Ectodermal cell (in vitro differentiated cells): ENCODE results near the gene ZNF789.
A peak's percentile ranks its signal among the peaks of the same experiment; 100 is the strongest.

Experiments
- H3K27ac ChIP-seq: 2 replicates; pipeline ENCODE4 v1.7.0; 2013; ENCODE audit warnings: mild to moderate bottlenecking, low read depth, low read length; ENCODE audit not compliant: insufficient read depth, poor library complexity, severe bottlenecking
- H3K27me3 ChIP-seq: 2 replicates; pipeline ENCODE4 v1.7.0; 2013; ENCODE audit warnings: mild to moderate bottlenecking, low read length; ENCODE audit not compliant: insufficient read depth, control insufficient read depth, poor library complexity, severe bottlenecking
- H3K36me3 ChIP-seq: one replicate; pipeline ENCODE4 v1.7.0; 2013; ENCODE audit warnings: low read length; ENCODE audit not compliant: control insufficient read depth, insufficient read depth
- H3K4me1 ChIP-seq: one replicate; pipeline ENCODE4 v1.7.0; 2013; ENCODE audit warnings: low read length; ENCODE audit not compliant: control insufficient read depth, insufficient read depth
- H3K4me3 ChIP-seq: 2 replicates; pipeline ENCODE4 v1.7.0; 2013; ENCODE audit warnings: low read depth, low read length, control low read depth; ENCODE audit not compliant: insufficient read depth
- H3K9me3 ChIP-seq: 2 replicates; pipeline ENCODE4 v1.7.0; 2013; ENCODE audit warnings: mild to moderate bottlenecking, low read length, moderate library complexity; ENCODE audit not compliant: control insufficient read depth
- WGBS, 2 experiments: methylation state at CpG; one replicate each; pipeline ENCODE4 v1.1.7; 2013; ENCODE audit warnings: missing lambda C conversion rate in 2 of 2; 5-methylcytosine and 5-hydroxymethylcytosine counted together

ZNF789 gene

DNA sequence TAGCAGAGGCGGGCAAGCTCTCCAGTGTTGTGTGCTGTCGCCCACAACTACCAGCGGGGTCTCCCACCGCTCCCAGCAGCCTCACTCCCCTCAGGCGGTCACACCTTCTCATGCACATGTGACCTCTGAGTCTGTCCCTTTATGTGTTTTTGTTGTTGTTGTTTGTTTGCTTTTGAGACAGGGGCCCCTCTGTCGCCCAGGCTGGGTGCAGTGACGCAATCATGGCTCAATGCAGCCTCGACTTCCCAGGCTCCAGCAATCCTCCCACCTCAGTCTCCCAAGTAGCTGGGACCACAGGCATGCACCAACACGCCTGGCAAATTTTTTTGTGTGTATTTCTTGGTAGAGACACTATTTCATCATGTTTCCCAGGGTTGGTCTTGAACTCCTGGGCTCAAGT, 32.5 kb upstream of the ZNF789 start:
- Histone ChIP-seq H3K9me3 (no peaks in the 10 kb centered on the region), H3K4me1 (peaks cover 13% of the 10 kb centered on the region), H3K4me3 (peak overlapping the region; percentile 91), H3K27ac (no peak overlapping the region), H3K36me3 (peaks cover 18% of the 10 kb centered on the region), H3K27me3 (no peaks in the 10 kb centered on the region)
- 69 to 70% methylated on average over 9 of the region's 9 CpGs for WGBS, 2 experiments

DNA sequence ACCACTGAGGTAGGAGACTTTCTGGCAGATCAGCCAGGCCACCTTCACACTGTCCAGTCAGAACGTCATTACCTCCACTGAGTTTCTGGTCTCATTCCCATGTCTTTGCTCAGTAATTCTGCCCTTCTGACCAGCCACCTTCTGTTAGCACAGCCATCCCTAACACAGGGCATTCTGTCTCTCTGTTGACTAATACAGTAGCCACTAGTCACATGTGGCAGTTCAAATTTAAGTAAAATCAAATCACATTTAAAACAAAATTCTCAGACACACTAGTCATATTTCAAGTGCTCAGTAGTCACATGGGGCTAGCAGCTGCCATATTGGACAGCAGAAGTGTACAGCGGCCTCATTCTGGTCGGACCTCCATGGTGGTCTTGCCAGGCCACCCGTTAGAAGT, 26.6 kb upstream of the ZNF789 start:
- Histone ChIP-seq H3K27ac (no peak overlapping the region), H3K36me3 (peaks cover 62% of the 10 kb centered on the region), H3K9me3 (no peaks in the 10 kb centered on the region), H3K4me3 (no peak overlapping the region), H3K4me1 (no peaks in the 10 kb centered on the region), H3K27me3 (no peaks in the 10 kb centered on the region)
- 94% methylated on average over 4 of the region's 4 CpGs for WGBS, 2 experiments

DNA sequence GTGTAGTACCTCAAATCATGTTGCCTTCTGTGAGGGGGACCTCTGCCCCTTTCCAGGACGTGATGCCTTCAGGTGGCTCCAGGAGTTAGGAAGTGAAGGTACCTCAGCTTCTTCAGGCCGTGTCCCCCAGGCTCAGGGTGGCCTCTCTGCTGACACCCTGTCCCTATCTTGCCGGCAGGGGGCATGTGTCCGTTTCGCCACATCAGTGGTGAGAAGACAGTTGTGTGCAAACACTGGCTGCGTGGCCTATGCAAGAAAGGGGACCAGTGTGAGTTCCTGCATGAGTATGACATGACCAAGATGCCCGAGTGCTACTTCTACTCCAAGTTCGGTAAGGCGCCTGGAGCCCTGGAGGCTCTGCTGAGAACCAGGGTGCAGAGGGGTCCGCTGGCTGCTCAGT, 24.7 kb upstream of the ZNF789 start:
- H3K4me3 ChIP-seq: no peak overlapping the region
- H3K9me3 ChIP-seq: no peaks in the 10 kb centered on the region
- H3K27ac ChIP-seq: no peak overlapping the region
- peaks cover 62% of the 10 kb centered on the region for H3K36me3 ChIP-seq
- WGBS, 2 experiments: 94 to 96% methylated on average over 10 of the region's 10 CpGs
- H3K4me1 ChIP-seq: no peaks in the 10 kb centered on the region
- H3K27me3 ChIP-seq: no peaks in the 10 kb centered on the region

DNA sequence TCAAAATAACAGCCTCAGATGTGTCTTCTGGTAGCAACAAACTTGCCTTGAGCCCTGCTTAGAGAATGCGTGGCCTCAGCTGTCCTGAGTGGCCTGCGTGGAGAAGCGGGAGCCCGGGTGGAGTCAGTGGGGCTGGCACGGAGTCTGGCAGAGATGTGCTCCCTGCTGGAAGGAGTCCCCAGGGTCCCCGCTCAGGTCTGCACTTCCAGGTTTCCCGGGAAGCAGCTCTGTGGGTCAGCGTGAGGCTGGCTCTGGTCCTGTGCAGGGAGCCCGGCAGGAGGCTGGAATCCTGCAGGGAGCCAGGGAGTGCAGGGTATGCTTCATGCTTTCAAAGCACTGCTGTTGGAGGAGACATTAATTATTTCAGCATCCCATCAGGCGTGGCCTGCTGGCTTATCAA, 23.8 kb upstream of the ZNF789 start:
- 92% methylated on average over 10 of the region's 10 CpGs for WGBS, 2 experiments
- Histone ChIP-seq H3K4me3 (no peak overlapping the region), H3K27me3 (no peaks in the 10 kb centered on the region), H3K4me1 (no peaks in the 10 kb centered on the region), H3K27ac (no peak overlapping the region), H3K36me3 (peaks cover 70% of the 10 kb centered on the region), H3K9me3 (no peaks in the 10 kb centered on the region)

DNA sequence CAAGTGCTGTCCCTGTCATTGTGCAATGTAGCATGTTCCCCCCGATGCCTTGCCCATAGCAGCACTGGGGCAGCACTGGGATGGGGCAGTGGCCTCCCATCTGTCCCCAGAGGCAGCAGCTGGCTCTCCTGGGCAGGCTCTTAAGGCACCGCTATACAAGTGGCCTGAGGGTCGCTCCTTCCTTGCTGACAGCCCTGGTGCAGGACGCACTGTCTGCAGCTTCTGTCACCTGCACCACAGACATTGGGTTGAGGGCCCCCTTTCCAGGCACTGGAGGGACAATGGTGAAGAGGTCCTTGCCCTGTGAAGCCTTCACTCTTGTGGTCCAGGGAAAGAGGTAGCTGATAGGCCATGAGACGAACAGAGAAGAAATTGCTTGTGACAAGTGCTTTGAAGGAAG, 23.4 kb upstream of the ZNF789 start:
- 95 to 97% methylated on average over 5 of the region's 5 CpGs for WGBS, 2 experiments
- Histone ChIP-seq H3K4me3 (no peak overlapping the region), H3K27me3 (no peaks in the 10 kb centered on the region), H3K4me1 (no peaks in the 10 kb centered on the region), H3K9me3 (no peaks in the 10 kb centered on the region), H3K27ac (no peak overlapping the region), H3K36me3 (peaks cover 75% of the 10 kb centered on the region)

DNA sequence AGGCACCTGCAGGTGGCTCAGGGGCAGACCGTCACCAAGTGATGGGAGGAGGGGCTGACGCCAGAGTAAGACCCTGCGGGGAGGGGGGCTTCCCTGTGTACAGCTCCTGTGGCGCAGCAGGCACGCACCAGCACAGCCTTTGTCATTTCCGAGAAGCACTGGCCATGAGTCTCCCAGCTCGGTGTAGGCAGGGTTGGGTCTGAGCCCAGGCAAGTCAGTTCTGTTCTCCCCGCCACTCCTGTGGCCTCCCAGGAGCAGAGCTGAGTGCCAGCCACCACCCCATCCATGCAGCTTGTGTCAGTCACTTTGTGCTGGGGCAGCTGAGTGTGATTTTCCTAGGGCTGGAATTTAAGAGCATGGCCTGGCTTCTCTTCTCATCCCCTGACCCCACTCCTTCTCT, 20.8 kb upstream of the ZNF789 start:
- Histone ChIP-seq H3K27ac (no peak overlapping the region), H3K9me3 (no peaks in the 10 kb centered on the region), H3K4me3 (no peak overlapping the region), H3K36me3 (peaks cover 78% of the 10 kb centered on the region), H3K27me3 (no peaks in the 10 kb centered on the region), H3K4me1 (no peaks in the 10 kb centered on the region)
- WGBS, 2 experiments: 95 to 97% methylated on average over 8 of the region's 8 CpGs

DNA sequence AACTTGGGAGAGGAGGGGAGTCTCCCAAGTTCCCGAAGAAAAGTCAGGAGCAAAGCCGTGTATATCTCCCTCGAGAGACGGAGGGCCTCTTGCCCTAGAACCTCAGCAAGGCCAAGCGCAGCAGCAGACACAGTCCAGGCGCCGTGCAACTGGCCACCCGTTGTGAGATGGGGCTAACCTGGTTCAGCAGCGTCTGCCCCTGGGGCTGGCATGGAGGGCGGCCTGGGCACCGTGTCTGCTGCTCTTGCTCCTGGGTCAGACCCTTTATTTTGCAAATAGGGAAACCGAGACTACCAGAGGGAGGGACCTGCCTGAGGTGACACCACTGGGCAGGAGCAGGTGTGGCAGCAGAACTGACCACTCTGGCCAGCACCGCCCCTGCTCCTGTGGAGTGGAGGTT, 20.1 kb upstream of the ZNF789 start:
- Histone ChIP-seq H3K4me1 (no peaks in the 10 kb centered on the region), H3K4me3 (no peak overlapping the region), H3K36me3 (peaks cover 75% of the 10 kb centered on the region), H3K27me3 (no peaks in the 10 kb centered on the region), H3K27ac (no peak overlapping the region), H3K9me3 (no peaks in the 10 kb centered on the region)
- WGBS, 2 experiments: 94 to 95% methylated on average over 13 of the region's 13 CpGs

DNA sequence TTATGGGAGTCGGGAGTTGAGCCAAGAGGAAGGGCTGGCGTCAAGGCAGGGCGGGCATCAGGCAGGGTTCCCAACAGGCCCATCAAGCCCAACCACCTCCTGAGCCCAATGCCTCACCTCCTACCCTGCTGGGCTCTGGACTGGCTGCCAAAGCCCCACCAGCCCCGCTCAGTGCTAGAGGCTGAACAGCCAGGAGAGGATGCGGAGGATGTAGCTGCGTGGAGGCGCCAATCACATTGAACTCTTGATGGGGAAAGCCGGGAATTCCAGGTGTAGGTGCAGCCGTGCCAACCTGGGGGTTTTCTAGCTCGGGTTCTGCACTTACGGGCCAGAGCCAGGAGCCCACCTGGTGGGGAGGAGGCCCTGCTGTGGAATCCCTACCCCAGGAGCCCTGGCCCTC, 19.6 kb upstream of the ZNF789 start:
- Histone ChIP-seq H3K36me3 (peaks cover 78% of the 10 kb centered on the region), H3K4me1 (no peaks in the 10 kb centered on the region), H3K27me3 (no peaks in the 10 kb centered on the region), H3K4me3 (no peak overlapping the region), H3K27ac (no peak overlapping the region), H3K9me3 (no peaks in the 10 kb centered on the region)
- WGBS, 2 experiments: 96% methylated on average over 11 of the region's 11 CpGs

DNA sequence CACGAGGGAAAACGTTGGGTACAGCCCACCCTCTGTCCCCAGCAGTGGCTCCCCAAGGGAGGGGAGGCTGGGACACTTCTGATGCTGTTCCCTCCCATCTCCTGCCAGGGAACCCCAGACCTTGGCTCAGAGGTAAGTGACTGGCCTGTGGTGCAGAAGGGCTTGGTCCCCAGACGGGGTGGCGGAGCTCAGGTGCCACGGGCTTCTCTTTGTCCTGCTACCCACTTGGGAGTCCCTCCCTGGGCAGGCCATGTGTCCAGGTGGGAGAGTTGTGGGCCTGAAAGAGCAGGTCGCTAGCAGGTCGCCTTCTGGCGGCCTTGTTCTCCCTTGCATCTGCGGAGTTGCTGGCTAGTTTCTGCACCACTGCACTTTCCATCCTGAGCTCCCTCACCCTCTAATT, 16.8 kb upstream of the ZNF789 start:
- H3K9me3 ChIP-seq: no peaks in the 10 kb centered on the region
- H3K4me3 ChIP-seq: no peak overlapping the region
- peaks cover 71% of the 10 kb centered on the region for H3K36me3 ChIP-seq
- 92% methylated on average over 9 of the region's 9 CpGs for WGBS, 2 experiments
- H3K27me3 ChIP-seq: no peaks in the 10 kb centered on the region
- no peaks in the 10 kb centered on the region for H3K4me1 ChIP-seq
- no peak overlapping the region for H3K27ac ChIP-seq

DNA sequence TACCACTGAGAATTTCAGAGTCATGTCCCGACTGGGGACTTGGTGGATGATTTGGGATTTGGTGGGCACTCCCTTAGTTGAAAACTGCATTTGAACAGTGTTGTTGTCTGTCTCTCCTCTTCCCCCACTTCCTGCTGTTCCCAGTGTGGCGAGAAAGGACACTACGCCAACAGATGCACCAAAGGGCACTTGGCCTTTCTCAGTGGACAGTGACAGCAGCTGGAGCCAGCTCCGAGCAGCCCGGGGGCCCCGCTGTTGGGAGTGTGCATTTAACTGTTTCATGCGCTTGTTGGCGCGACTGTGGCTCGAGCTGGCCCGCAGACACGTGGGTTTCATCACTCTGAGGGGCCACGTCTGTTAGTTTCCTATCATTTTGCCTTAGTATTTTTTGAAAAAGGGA, 16.4 kb upstream of the ZNF789 start:
- 93 to 94% methylated on average over 12 to 13 of the region's 13 CpGs for WGBS, 2 experiments
- H3K4me3 ChIP-seq: no peak overlapping the region
- no peaks in the 10 kb centered on the region for H3K27me3 ChIP-seq
- H3K27ac ChIP-seq: no peak overlapping the region
- H3K4me1 ChIP-seq: no peaks in the 10 kb centered on the region
- H3K36me3 ChIP-seq: peaks cover 68% of the 10 kb centered on the region
- H3K9me3 ChIP-seq: no peaks in the 10 kb centered on the region

DNA sequence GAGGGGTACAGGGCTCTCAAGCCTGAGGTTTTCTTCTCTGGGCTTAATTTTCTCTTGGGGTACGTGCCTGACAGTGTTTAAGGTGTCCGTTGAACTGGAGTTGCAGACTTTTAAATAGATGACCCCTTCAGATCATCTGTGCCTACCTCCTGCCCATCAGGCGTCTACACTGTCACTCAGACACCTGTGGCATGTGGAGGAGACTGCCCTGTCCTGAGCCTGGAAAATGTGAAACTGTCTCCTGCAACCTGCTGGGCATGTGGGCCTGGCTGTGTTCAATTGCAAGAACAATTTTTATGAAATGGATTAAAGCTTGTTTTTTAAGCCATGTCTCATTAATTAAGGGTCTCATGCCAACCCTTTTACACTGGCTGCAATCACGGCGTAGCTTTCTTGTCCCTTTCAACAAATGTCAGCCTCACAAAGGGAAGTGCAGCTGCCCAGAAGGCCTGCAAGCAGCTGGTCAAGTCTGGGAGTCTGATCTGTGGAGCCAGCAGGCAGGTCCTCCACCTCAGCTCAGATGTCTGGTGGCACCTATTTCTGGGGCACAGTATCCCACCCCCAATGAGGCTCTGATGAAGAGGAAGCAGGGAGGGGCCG, 15.5 kb upstream of the ZNF789 start:
- Histone ChIP-seq H3K9me3 (no peaks in the 10 kb centered on the region), H3K4me3 (no peak overlapping the region), H3K4me1 (no peaks in the 10 kb centered on the region), H3K27me3 (no peaks in the 10 kb centered on the region), H3K36me3 (peaks cover 63% of the 10 kb centered on the region), H3K27ac (no peak overlapping the region)
- 95 to 98% methylated on average over 6 of the region's 6 CpGs for WGBS, 2 experiments
